ENCODE measurements around the gene ARGLU1.

The ARGLU1 gene

DNA sequence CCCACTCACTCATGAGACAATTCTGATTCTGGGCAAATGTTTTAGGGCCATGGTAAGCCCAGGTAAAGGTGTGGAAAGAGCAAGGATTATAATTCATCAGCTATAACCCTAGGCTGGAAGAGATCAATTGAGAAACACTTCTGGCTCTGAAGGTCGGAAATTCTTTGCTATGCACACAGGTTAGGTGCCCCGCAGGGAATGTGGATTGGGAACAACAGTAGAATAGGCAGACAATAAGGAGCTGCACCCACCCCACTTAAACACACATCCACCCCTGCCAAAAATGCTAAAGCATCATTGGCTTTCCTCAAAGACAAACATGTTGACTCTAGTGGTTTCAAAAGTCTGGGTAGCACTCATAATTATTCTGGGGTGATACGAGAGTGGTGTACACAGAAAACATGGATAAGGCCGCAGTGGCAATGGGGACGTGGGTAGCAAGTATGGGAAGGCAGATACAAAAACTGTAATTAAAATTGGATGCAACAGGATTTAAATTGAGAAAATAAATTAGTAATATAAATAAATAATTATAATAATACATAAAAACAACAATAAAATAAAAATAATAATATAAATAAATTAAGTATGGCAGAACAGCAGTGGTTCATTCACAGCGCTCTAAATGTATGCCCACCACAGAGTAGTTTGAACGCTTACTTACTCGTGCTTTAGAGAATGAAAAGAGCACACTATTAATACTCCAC, 41.0 kb downstream of the ARGLU1 start:
- no peaks in the 10 kb centered on the region for H3K79me2 ChIP-seq
- no peaks in the 10 kb centered on the region for H3K27me3 ChIP-seq (ENCODE audit: control insufficient read depth, insufficient read depth, low read length)
- TF ChIP-seq, protein P1, sequence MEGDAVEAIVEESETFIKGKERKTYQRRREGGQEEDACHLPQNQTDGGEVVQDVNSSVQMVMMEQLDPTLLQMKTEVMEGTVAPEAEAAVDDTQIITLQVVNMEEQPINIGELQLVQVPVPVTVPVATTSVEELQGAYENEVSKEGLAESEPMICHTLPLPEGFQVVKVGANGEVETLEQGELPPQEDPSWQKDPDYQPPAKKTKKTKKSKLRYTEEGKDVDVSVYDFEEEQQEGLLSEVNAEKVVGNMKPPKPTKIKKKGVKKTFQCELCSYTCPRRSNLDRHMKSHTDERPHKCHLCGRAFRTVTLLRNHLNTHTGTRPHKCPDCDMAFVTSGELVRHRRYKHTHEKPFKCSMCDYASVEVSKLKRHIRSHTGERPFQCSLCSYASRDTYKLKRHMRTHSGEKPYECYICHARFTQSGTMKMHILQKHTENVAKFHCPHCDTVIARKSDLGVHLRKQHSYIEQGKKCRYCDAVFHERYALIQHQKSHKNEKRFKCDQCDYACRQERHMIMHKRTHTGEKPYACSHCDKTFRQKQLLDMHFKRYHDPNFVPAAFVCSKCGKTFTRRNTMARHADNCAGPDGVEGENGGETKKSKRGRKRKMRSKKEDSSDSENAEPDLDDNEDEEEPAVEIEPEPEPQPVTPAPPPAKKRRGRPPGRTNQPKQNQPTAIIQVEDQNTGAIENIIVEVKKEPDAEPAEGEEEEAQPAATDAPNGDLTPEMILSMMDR (IDR thresholded peaks at IDR 0.05), result no peak
- H3K4me2 ChIP-seq (ENCODE audit: low read length), result no peak overlapping the region
- no peaks in the 10 kb centered on the region for H3K36me3 ChIP-seq (ENCODE audit: control insufficient read depth, insufficient read depth, low read length)
- no peaks in the 10 kb centered on the region for H3K9me3 ChIP-seq (ENCODE audit: control insufficient read depth, low read length)
- H3K4me1 ChIP-seq, result no peaks in the 10 kb centered on the region
- H2AFZ ChIP-seq, result no peak overlapping the region
- no peak overlapping the region for H3K4me3 ChIP-seq (ENCODE audit: low read depth, low read length)
- H3K9ac ChIP-seq, result no peak overlapping the region
- no peak overlapping the region for H3K27ac ChIP-seq

DNA sequence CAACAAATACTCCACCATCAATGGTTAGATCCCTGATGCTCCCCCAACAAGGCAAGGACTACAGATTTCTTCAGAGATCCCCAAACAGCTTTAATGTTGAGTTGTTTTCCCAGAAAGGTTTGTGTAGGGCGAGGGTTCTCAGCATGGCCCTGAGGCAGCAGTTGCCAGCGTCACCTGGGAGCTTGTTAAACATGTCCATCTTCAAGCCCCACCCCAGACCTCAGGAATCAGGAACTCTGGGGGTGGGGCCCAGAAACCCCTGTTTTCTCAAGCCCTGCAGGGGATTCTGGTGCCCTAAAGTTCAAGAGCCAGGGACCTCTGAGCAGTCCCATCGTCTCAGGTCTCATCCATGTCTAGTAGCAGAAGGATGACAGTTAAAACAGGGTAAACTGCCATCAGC, 42.1 kb downstream of the ARGLU1 start:
- Histone ChIP-seq H3K4me1 (no peaks in the 10 kb centered on the region), H3K79me2 (no peaks in the 10 kb centered on the region), H3K27ac (no peak overlapping the region), H3K9ac (no peak overlapping the region), H3K4me3 (ENCODE audit: low read depth, low read length) (no peak overlapping the region), H3K27me3 (ENCODE audit: control insufficient read depth, insufficient read depth, low read length) (no peaks in the 10 kb centered on the region), H3K4me2 (ENCODE audit: low read length) (no peak overlapping the region), H2AFZ (no peak overlapping the region), H3K9me3 (ENCODE audit: control insufficient read depth, low read length) (no peaks in the 10 kb centered on the region), H3K36me3 (ENCODE audit: control insufficient read depth, insufficient read depth, low read length) (no peaks in the 10 kb centered on the region)
- TF ChIP-seq, protein P1 (IDR thresholded peaks at IDR 0.05), result no peak

DNA sequence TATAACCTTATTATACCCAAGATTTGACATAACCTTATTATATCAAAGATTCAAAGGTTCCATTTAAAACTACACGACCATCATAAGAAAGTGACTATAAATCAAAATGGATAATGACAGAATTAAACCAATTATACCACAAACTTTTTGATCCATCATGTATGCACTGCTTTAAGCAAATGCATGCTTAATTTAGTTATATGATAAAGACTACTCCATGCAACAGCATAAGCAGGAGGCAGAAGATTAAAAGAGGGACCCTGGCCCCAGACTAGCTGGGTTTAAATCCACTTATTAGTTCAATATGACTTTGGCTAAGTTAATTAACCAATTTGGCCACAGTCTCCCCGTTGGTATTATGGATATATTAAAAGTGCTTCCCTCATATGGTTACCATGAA, 43.8 kb downstream of the ARGLU1 start:
- Histone ChIP-seq H3K9me3 (ENCODE audit: control insufficient read depth, low read length) (no peaks in the 10 kb centered on the region), H3K27me3 (ENCODE audit: control insufficient read depth, insufficient read depth, low read length) (no peaks in the 10 kb centered on the region), H3K27ac (no peak overlapping the region), H3K4me3 (ENCODE audit: low read depth, low read length) (no peak overlapping the region), H3K79me2 (no peaks in the 10 kb centered on the region), H3K4me1 (no peaks in the 10 kb centered on the region), H3K9ac (no peak overlapping the region), H3K36me3 (ENCODE audit: control insufficient read depth, insufficient read depth, low read length) (no peaks in the 10 kb centered on the region), H2AFZ (no peak overlapping the region), H3K4me2 (ENCODE audit: low read length) (no peak overlapping the region)
- TF ChIP-seq, protein P1 (IDR thresholded peaks at IDR 0.05), result no peak

DNA sequence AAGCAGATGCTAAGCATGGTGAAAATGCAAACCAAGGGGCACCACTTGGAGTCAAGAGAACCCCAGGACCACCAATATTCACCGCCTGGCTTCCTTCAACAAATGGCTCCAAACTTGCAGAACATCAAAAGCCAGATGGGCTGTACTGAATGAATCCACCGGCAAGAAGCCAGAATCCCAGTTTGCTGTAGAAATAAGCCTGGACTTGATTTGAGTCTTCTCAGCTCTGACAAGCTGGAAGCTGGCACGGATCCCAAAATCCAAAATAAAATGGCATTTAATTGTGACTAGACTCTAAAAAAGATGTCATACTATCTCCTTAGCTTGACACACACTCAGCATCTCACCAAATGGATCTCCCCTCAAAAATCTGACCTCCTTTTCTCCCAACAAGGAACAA, 44.4 kb downstream of the ARGLU1 start:
- H3K79me2 ChIP-seq, result no peaks in the 10 kb centered on the region
- H3K36me3 ChIP-seq (ENCODE audit: control insufficient read depth, insufficient read depth, low read length), result no peaks in the 10 kb centered on the region
- H3K4me2 ChIP-seq (ENCODE audit: low read length), result no peak overlapping the region
- no peaks in the 10 kb centered on the region for H3K27me3 ChIP-seq (ENCODE audit: control insufficient read depth, insufficient read depth, low read length)
- no peak overlapping the region for H3K9ac ChIP-seq
- TF ChIP-seq, protein P1 (IDR thresholded peaks at IDR 0.05), result no peak
- no peak overlapping the region for H3K4me3 ChIP-seq (ENCODE audit: low read depth, low read length)
- no peaks in the 10 kb centered on the region for H3K9me3 ChIP-seq (ENCODE audit: control insufficient read depth, low read length)
- no peak overlapping the region for H2AFZ ChIP-seq
- H3K4me1 ChIP-seq, result no peaks in the 10 kb centered on the region
- H3K27ac ChIP-seq, result no peak overlapping the region

DNA sequence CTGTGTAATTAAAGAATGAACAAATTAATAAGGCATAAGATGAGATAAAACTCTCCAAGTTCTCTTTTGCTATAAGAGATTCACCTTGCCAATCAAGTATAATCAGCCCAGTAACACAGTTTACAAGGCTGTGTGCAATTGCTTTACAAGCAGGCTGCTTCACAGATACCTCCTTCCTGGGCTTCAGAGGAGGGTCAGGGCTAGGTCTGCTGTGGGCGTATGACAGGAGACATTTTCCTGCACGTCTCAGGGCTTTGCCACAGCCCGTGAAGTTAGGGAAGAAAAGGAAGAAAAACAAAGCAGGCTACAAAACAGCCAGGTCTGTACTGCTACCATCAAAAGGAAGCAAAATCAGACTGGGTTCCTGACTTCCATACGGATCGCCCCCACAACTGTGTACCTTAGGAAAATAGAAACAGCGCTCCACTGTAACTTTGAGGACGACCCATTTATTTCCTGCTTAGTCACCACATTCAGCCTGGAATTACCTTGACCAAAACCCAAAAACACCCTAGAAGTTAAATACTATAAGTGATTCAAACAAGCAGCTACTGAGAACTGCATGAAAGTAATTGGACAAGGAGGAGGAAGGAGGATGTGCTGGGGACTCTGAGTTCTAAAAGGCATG, 44.9 kb downstream of the ARGLU1 start:
- H3K27ac ChIP-seq, result no peak overlapping the region
- H3K36me3 ChIP-seq (ENCODE audit: control insufficient read depth, insufficient read depth, low read length), result no peaks in the 10 kb centered on the region
- H3K9ac ChIP-seq, result no peak overlapping the region
- no peaks in the 10 kb centered on the region for H3K79me2 ChIP-seq
- no peaks in the 10 kb centered on the region for H3K27me3 ChIP-seq (ENCODE audit: control insufficient read depth, insufficient read depth, low read length)
- H3K4me1 ChIP-seq, result no peaks in the 10 kb centered on the region
- no peaks in the 10 kb centered on the region for H3K9me3 ChIP-seq (ENCODE audit: control insufficient read depth, low read length)
- H2AFZ ChIP-seq, result no peak overlapping the region
- H3K4me2 ChIP-seq (ENCODE audit: low read length), result no peak overlapping the region
- no peak overlapping the region for H3K4me3 ChIP-seq (ENCODE audit: low read depth, low read length)
- TF ChIP-seq, protein P1 (IDR thresholded peaks at IDR 0.05), result no peak
